HG02763 (cell line): ENCODE data around the gene PRIM2.
A peak's percentile ranks its signal among the peaks of the same experiment; 100 is the strongest.
"Not testable (repeated sequence)": the region's sequence is repeated elsewhere in the genome, so short reads cannot be mapped to it uniquely, and the experiment has no call there.

Source experiments
- ATAC-seq: cut with Tn5 transposase; IDR thresholded peaks from one replicate; pipeline ENCODE4 v1.9.1; 2021; ENCODE audit warnings: mild to moderate bottlenecking, moderate library complexity; ENCODE audit not compliant: unreplicated experiment

The PRIM2 gene

DNA sequence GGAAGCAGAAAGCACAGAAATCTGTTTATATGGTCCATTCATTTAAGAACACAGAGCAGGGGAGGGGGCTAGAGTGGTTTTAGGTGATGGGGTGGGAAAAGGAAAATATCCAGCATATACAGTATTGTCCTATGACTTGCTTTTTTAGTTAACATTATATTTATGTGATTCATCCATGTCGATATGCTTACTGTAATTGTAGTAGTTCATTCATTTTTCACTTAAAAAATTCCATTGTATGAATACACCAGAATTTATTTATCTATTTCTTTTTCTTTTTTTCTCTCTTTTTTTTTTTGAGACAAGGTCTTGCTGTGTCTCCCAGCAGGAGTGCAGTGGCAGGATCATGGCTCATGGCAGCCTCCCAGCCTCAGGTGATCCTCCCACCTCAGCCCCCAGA, 9.6 kb upstream of the PRIM2 start:
- ATAC-seq: no peak

DNA sequence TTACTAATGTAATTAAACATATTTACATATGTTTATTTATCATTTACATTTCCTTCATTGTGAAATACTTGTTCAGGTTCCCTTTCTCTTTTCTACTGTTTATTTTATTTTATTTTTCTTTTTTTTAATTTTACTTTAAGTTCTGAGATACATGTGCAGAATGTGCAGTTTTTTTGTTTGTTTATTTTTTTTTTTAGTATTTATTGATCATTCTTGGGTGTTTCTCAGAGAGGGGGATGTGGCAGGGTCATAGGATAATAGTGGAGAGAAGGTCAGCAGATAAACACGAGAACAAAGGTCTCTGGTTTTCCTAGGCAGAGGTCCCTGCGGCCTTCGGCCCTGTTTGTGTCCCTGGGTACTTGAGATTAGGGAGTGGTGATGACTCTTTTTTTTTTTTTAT, 8.7 kb upstream of the PRIM2 start:
- not testable (repeated sequence) for ATAC-seq

DNA sequence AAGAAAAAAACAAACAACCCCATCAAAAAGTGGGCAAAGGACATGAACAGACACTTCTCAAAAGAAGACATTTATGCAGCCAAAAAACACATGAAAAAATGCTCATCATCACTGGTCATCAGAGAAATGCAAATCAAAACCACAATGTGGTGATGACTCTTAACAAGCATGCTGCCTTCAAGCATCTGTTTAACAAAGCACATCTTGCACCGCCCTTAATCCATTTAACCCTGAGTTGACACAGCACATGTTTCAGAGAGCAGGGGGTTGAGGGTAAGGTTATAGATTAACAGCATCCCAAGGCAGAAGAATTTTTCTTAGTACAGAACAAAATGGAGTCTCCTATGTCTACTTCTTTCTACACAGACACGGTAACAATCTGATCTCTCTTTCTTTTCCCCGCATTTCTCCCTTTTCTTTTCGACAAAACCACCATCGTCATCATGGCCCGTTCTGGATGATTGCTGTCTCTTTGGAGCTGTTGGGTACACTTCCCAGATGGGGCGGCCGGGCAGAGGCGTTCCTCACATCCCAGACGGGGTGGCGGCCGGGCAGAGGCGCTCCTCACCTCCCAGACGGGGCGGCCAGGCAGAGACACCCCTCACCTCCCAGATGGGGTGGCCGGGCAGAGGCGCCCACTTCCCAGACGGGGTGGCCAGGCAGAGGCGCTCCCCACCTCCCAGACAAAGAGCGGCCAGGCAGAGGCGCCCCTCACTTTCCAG, 7.2 kb upstream of the PRIM2 start:
- ATAC-seq: not testable (repeated sequence)

GRCh38 chr6:57310817-57311157, 6.6 kb upstream of the PRIM2 start:
- ATAC-seq: no peak

- ATAC-seq: not testable (repeated sequence)
These were observed 6.0 kb upstream of the PRIM2 start for GRCh38 chr6:57311300-57312003.

DNA sequence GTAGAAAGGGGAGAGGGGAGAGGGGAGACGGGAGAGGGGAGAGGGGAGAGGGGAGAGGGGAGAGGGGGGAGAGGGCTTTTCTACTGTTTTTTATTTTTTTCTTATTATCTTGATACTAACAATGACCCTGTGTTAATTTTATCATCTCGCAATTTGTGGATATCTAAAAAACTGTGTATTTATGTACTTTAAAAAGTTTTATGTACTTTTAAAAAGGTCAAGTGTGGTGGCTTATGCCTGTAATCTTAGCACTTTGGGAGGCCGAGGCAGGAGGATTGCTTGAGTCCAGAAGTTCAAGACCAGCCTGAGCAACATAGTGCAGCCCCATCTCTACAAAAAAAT, 5.5 kb upstream of the PRIM2 start:
- ATAC-seq: no peak

GRCh38 chr6:57313009-57313408, 4.4 kb upstream of the PRIM2 start:
- no peak for ATAC-seq

DNA sequence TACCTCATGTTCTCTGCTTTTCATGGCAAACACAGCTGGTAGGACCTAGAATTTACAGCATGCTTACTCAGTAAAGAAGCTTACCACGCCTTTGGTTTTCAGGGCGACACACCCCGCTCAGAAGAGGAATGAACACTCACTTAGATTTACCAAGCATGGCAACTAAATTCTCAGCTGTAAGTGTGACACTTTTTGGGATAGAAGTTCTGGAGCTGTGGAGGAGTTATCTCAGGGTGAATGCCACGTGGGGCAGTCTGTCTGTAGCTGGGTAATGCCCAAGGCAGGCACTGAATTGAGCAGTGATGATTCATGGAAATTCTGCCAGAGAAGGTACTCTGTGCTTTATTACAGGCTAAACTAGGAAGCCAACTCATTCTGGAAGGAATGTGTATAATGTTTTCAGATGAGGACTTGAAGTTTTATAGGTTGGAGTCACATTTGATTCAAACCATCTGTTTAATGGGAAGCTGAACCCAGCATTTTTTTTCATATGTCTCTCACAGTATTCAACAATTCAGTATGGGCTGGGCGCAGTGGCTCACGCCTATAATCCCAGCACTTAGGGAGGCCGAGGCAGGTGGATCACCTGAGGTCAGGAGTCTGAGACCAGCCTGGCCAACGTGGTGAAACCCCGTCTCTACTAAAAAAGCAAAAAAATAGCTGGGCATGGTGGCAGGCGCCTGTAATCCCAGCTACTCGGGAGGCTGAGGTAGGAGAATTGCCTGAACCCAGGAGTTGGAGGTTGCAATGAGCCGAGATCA, 3.5 kb upstream of the PRIM2 start:
- no peak for ATAC-seq

GRCh38 chr6:57315111-57315510, 2.3 kb upstream of the PRIM2 start:
- ATAC-seq: no peak

DNA sequence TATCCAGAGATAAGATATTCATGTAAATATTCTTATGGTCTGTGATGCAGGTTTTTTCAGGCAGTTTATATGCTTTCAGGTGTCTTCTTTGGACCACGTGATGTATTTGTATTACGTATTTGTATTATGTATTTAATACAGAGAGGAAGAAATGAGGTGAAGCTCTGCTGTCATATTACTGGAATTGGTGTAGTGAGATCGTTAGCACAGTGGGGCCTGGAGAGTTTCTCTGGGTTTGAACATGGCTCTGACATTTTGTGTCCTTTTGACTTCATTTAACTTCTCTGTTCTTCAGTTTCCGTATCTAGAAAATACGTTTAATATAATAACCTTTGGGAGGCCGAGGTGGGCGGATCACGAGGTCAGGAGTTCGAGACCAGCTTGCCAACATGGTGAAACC, 1.6 kb upstream of the PRIM2 start:
- ATAC-seq: no peak

DNA sequence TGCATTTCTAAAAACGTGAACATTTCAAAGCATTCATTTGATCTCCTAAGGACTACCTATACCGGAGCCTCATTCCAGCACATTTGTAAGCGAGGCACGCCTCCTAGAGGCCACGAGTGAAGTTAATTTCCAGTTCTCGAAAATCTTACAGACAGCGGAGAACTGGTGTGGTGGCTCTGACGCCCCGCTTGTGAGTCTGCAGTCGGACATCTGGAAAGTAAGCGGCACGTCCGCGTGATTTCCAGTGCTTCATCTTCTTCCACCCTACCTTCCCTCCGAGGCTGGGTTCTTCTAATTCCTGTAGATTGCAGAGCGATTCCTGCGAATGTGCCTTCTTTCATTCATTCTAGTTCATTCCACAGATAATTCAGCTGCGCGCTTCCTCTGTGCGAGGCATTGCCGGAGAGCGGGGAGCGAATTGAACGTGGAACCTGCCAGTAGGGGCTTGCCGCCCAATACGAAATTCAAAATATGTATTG, 810 bp upstream of the PRIM2 start:
- peak; percentile 88 for ATAC-seq

DNA sequence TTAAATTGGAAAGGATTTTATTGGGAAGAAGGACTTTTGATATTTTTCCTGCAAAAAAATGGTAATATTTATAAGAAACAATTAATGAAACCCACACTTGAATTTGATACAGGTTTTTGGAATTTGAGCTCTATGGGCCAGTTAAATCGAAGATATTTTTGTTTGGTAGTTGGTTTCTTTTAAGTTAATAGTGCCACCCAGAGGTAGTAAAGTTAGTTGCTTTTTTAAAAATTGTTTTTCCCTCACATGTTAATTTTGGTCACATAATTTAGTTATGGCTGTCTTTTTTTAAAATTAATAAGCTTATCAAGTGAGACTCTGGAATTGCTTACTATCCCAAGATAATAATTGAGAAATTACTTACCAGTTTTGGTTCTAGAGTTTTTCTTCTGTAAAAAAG, 7.1 kb downstream of the PRIM2 start:
- ATAC-seq: no peak

DNA sequence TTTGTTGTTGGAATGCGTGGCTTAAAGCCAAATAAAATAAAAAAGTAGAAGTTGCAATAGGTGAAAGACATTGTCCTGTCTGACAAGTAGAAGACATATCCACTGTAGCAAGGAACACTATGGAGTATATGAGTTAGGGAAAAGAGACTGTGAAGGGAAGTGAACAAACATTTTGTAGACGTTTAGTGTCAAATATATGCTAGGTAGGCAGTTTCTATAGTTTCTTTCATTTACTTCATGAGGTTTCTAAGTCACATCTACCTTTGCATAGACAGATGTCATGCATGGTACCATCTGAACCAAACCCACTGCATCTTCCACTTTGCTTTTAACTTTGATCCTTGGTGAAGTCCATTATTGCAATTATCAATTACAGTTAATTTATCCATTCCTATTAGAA, 9.9 kb downstream of the PRIM2 start:
- no peak for ATAC-seq

- ATAC-seq: no peak
These were observed 10.6 kb downstream of the PRIM2 start for GRCh38 chr6:57328074-57328473.

DNA sequence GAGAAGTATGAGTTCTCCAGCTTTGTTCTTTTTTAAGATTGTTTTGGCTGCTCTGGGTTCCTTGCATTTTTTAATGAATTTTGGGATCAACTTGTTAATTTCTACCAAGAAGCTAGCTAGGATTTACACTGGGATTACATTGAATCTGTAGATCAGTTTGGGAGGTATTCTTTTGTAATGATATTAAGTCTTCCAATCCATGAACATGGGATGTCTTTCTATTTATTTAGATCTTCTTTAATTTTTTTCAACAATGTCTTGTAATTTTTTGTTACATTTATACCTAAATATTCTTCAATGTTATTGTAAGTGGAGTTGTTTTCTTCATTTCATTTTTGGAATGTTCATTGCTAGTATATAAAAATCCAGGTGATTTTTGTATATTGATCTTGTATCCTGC, 12.5 kb downstream of the PRIM2 start:
- ATAC-seq: no peak

- ATAC-seq: no peak
These were observed 24.8 kb downstream of the PRIM2 start for GRCh38 chr6:57342148-57342669.

DNA sequence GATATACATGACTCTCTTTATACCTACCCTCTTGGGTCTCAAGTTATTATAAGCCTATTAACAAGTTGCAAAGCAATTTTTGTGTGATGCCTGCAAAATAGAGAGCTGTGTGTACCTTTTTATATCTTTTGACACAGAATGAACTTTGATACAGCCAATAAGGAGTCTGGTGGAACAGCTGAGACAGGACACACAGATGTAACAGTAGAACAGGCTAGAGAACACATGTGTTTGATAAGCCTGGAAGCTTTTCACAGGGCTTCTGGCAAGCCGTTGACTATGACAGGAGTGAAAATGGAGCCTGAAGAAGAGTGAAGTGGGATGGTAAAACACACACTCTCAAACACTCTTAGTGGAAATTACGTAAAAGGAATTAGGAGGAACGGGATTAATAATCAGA, 25.9 kb downstream of the PRIM2 start:
- not testable (repeated sequence) for ATAC-seq

DNA sequence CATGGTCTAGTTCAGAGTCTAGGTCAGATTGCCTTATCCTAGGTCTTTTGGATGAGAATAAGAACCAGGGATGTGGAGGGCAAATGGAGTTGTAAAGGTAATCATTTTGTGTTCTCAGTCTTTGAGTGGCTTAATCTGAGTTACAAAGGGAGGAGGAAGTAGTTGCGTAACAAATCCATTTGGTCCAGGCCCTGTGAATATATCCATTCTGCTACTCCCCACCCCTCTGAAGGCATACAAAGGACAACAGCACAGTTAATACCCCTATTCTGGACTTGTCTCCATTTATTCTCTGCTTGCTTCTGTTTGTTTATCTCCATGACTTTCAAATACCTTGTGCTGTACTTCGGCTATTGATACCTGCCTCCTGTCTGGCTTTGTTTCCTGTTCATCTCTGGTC, 29.3 kb downstream of the PRIM2 start:
- ATAC-seq: not testable (repeated sequence)

GRCh38 chr6:57347597-57347996, 30.2 kb downstream of the PRIM2 start:
- not testable (repeated sequence) for ATAC-seq

DNA sequence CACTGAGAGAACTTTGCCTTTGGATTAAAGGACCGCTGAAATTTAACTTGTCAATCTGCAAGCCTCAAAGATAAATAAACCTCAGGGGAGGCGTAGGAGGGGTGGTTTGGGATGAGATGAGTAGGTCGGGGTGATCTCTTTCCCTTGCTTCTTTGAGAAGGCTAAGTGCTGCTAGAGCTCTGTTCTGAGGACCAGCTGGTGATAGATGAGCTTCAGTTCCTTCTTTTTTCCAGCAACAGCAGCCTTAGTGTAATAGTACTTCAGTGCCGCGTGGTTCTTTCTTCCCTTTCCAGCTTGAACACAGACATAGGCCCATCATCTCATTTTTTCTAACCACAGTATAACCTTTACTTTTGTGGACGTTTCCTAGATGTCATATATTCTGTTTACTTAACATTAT, 33.0 kb downstream of the PRIM2 start:
- not testable (repeated sequence) for ATAC-seq

- ATAC-seq: not testable (repeated sequence)
These were observed 35.2 kb downstream of the PRIM2 start for GRCh38 chr6:57352596-57352995.

DNA sequence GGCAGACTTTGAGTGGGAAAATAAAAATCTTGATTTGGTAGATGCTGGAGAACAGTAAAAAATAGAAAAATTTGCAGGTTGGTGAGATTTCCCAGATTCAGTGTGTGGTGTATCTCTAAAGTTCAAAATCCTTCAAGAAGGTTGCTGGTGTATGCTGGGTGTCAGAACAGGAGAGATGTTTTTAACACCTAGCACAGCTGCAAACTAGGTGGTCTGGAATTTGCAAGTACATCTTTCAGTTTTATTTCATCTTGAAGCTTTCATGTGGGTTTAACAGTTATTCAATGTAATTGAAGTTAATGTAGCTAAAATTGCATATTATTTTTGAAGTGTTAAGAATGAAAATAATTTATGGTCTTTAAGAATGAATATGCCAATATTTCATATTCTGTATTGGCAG, 40.9 kb downstream of the PRIM2 start:
- ATAC-seq: not testable (repeated sequence)
